Esophagus squamous epithelium (tissue), 4 donors: Measurements from ENCODE around the gene AAMDC.

ENCODE experiments used
- POLR2A ChIP-seq, 4 donors: fragments of 450-650 bp; IDR thresholded peaks; one replicate each; pipeline ENCODE4 v1.6.1; 2017; ENCODE audit warnings: antibody characterized with exemption in 4 of 4, mild to moderate bottlenecking in 4 of 4, moderate library complexity in 3 of 4
- TF ChIP-seq, protein P1 (sequence below), 6 experiments: fragments of 450-650 bp in 4 of 6; fragments of 200-600 bp in 2 of 6; sonication (generic) in 2 of 6; IDR thresholded peaks; one replicate each; pipeline ENCODE4 v1.5.1; 2016 to 2019; ENCODE audit warnings: antibody characterized with exemption in 6 of 6, mild to moderate bottlenecking in 4 of 6, moderate library complexity in 4 of 6

DNA sequence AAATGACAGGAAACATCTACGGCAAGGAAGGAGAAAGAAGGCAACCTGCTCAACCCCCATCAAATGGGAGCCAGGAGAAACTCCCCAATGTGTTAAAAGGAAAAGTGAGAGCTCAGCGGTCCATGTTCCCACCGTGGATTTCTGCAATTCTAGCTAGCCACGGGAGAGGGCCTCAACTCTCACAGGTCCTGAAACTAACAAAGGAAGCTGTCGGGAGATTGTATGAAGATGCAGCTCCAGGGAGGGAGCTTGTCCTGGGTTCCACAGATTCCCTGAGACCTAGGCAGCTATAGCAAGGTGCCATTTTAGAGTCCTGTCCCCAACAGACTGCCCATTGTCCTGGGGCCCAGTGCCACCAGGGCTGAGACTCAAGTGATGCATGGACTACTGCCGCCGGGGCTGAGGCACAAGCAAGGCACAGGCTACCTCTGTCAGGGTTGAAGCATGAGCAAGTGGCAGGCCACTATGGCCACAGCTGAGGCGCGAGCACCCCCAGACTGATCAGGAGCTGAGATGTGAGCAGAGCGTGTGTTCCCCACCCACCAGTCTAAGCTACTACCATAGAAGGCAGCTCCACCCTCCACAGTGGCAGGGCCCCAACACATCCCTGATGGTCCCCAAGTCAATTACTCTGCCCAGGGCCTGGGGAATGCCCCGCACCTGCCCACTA lies 31.7 kb upstream of the AAMDC start:
- TF ChIP-seq POLR2A (IDR thresholded peaks at IDR 0.05): no peak
- TF ChIP-seq, protein P1, sequence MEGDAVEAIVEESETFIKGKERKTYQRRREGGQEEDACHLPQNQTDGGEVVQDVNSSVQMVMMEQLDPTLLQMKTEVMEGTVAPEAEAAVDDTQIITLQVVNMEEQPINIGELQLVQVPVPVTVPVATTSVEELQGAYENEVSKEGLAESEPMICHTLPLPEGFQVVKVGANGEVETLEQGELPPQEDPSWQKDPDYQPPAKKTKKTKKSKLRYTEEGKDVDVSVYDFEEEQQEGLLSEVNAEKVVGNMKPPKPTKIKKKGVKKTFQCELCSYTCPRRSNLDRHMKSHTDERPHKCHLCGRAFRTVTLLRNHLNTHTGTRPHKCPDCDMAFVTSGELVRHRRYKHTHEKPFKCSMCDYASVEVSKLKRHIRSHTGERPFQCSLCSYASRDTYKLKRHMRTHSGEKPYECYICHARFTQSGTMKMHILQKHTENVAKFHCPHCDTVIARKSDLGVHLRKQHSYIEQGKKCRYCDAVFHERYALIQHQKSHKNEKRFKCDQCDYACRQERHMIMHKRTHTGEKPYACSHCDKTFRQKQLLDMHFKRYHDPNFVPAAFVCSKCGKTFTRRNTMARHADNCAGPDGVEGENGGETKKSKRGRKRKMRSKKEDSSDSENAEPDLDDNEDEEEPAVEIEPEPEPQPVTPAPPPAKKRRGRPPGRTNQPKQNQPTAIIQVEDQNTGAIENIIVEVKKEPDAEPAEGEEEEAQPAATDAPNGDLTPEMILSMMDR (IDR thresholded peaks at IDR 0.05): no peak
